8988T (cell line): ENCODE results near the gene DCBLD2.

ENCODE experiments used
- DNase-seq: peaks from one replicate; pipeline ENCODE4 v3.0.0; 2011

The DCBLD2 gene

DNA sequence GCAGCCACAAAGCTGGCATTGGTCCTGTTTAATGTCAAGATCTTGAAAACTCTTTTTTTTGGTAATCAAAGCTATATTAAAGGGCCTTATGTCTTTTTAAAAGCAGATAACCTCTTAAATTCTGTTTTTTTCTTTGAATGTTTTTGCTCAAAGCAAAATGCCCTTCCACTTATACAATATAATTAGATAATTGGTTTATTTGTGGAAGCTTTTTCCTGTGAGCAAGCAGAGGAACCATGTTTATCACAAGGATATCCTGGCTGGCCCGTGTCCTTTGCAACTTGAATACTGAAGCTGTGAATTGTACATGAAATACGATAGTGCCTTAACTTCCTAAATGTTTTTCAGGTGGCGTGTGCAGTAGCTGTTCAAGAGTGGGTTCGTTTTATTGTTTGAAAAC, 135.8 kb downstream of the DCBLD2 start:
- no peak for DNase-seq

DNA sequence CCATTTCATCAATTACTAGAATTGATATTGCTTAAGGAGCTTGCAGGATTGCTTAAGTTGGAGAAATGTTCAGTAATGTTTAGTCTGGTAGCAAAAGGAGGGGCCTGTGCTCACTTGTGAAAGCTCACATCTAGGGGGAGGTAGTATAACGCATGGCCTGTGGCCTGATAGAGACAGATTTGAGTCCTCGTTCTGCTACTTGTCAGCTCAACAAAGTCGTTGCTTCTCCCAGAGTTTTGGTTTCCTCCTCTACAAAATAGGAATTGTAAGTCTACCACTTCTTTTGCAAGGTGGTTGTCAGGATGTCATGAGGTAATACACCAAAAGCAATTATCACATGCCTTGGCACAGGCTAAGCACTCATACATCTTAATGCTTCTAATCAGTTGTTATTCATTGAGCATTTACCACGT, 137.0 kb downstream of the DCBLD2 start:
- no peak for DNase-seq

DNA sequence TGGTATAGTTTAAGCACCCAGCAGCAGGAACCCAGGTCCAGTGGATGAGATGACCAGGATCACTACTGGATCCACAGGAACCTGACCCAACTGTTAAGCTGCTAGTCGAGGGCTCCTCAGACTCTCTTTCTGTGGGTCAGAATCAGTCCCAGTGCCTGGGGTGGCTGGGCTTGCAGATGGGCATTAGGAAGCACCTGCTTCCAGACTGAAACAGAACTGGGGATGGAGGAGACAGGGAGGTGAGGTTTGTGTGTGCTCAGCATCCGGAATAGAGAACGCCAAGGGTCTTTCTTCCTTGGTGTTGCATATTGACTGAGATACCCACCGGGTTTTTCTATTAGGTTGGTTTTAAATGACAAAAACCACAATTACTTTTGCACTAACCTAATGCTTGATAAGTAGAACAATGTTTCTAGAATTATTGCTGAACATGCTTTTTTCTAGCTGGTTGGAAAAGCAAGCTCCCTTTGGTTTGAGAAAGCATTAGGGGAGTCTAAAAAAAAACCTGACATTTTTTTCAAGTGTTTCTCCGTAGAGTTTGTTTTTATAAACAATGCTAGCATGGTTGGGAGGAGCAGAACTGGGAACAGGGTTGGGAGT, 137.6 kb downstream of the DCBLD2 start:
- no peak for DNase-seq

DNA sequence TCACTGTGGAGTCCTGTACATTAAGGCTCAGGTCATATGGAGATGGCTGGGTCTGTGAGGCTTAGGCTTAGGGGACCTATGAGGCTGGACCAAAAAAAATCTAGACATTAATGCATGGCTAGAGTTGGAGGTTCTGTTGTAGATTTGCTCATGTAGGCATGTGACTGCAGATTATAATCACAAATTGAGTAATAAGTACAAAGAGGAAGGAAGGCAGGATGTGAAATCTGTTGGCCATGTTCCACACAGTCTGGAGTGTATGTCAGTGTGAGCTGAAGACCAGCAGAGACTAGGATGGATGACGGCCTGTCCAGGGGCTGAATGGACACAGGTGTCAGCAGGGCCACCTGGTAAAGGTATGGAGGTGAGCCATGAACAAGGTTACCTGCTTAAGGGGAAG, 138.4 kb downstream of the DCBLD2 start, which contains the start of gene ST3GAL6:
TSS of gene ST3GAL6 (plus strand) at position 265 of the 400 bp plus-strand sequence. CDS start 5,101 bp downstream, outside the sequence.
- DNase-seq: no peak

DNA sequence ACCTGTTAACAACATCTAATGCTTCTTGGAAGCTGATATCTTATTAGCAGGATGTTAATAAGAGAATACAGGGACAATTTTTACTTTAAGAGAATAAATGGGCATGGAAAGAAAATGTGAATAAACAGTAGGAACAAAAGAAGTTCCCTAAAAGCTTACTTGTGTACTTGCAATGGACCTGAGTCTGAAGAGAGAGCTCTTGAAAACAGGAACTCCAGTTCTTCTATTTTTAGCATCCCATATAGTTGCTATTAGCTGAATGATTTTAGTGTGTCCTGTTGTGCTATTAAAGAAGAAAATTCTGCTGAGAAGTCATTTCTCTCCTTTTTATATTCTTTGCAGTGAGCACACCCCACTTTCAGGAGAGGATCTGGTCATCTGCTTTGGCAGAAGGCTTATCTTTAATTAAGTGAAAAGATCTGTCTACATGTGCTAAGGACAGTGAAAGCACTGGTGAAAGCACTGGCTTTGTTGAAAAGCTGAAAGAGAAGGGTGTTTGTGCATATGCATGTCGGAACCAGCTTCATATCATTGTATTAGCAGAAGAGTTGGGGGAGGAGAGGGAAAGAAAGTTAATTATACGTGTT, 139.8 kb downstream of the DCBLD2 start:
- no peak for DNase-seq

DNA sequence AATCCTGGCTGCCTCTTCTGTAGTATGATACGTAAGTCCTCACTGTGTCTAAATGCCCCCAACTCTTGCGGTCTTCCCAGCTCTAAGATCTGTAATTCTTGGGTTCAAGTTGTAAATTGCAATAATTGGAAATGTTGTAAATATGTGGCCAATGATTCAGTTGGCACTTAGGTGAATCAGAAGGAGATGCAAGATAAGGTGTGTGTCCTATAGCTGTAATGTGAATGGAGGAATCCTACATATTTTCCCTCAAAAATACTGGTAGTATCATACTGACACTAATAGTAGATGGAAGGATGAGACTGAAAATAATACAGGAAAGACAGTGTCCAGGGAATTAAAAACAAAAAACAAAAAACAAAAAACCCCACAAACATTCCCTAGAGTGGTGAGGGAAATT, 141.9 kb downstream of the DCBLD2 start:
- no peak for DNase-seq

DNA sequence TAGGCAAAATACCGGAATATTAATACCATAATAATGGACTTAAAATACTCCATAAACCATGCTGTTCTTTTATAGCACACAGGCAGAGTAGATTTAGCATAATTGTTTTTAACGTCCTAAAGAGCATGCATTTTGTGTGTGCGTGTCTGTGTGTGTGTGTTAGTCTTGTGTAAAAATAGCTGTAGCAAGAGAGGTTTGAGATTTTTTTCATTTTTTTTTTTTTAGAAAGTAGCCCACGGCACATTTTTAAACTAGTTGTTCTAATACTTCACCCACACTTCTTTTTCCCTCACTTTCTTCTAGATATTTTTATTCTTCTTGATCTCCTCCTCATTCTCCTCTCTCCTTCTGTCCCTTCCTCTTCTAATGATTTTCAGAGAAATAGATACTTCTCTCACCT, 145.9 kb downstream of the DCBLD2 start:
- DNase-seq: no peak

DNA sequence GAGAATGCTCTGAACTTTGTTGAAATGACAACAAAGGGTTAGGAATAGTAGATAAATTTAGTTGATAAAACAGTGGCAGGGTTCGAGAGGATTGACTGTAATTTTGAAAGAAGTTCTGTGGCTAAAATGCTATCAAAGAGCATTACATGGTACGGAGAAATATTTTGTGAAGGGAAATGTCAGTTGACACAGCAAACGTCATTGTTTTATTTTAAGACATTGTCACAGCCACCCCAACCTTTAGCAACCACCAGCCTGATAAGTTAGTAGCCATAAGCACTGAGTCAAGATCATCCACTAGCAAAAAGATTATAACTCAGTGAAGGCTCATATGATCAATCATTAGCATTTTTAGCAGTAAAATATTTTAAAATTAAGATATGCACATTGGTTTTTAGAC, 147.0 kb downstream of the DCBLD2 start:
- no peak for DNase-seq

DNA sequence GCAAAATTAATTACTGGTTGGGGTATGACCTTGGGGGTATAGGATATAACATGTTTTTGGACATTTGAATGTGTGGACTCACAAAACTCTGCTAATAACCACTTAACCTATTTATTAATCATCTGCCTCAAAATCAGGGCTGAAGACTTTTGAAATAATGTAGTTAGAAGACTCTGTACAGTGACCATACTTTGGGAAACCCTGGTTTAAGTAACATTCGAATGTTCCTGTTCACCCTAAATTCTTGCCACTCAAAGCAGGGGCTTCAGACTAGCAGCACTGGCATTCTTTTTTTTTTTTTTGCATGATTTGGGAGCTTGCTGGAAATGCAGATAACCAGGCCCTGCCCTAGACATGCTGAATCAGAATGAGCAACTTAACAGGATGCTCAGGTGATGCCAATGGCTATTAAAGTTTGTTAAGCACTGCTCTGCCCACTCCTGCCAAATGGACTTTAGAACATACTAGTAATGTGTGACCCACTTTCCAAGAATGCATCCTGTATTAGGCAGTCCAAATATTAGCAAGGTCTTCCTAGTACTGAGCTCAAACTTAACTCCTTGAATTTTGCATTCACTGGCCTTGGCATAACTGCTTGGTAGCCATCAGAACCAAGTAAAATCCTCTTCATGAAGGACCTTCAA, 151.1 kb downstream of the DCBLD2 start:
- DNase-seq: no peak

DNA sequence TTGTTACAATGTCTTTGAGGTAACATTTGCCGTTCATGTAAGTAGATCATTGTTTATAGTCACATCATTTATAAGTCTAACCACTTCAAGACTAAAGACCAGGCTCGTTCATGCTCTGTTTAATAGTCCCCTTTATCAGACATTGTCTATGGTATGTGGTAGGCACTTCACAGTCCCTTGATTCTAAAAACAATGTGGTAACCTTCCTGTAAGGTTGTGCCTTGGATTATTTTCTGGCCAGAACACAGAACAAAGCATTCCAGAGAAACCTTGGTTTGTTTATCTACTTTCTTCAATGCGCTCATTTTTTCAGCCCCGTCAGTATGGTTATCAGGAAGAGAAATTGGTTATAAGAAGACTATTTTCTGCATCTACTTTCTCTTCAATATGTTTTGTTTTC, 154.6 kb downstream of the DCBLD2 start:
- no peak for DNase-seq

DNA sequence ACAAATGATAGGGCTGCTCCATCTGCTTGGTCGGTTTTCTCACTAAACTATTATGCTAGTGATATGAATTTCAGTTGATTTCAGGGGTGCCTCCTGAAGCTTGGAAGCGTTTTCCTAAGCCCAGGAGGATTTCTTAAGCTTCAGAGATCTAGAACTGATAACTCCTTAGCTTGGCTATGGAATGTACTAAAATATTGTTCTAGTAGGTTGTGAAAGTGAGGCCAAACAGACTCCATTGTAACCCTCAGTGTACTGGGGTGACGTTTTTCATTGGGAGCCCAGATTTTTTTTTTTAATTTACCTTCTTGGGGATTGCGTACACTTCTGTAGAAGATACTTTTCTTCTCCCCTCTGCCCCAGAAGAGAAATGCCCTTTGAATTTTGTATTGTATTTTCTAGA, 155.4 kb downstream of the DCBLD2 start:
- DNase-seq: no peak
